ENCODE data around the gene EXOC3.
"Not testable (repeated sequence)": the region's sequence is repeated elsewhere in the genome, so short reads cannot be mapped to it uniquely, and the experiment has no call there.

The EXOC3 gene

GRCh38 chr5:442335-443238, at the start of gene EXOC3:
TSS of gene EXOC3 (plus strand) at chr5:443176. CDS start at chr5:446206, 3,030 bp downstream.
- DNase-seq, result peak; percentile 71

DNA sequence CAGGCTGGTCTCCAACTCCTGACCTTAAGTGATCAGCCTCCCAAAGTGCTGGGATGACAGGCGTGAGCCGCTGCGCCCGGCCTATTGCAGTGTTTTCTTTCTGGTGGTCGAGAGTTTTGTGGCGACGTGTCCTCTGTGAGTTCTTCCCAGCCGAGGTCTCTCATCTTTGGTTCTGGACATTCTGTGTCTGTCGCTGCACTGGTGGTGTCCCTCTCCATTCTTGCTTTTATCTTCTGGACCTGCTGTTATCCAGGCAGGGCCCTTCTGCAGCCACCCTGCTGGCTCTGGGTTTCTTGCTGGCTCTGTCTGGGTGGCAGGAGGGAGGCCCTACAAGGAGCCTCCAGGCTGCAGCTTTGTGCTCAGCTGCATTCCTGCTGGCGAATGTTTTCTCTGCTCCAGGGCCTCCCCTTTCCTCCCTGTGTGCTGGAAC, 49.1 kb upstream of the EXOC3 start:
- DNase-seq, result no peak

DNA sequence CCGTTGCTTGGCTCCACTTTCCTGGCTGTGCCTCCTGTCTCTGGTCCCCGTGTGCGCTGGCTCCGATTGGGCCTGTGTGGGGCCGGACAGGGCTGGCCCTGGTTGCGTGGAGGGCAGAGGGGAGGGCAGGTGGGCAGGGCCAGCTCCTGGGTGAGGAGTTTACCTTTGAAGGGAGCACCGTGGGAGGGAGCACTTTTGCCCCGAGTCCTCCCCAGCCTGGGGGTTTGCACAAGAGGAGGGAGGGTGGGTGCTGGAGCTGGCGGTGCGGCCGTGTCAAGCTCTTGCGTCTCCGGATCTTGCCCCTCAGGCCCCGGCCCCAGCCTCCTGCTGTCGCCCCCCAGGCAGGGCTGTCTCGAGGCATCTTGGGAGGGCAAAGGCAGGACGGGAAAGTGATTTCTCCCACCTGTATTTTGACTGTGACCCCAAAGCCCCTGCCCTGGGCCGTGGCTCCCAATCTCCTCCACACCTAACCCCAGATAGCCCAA, 48.3 kb upstream of the EXOC3 start:
- DNase-seq, result no peak

DNA sequence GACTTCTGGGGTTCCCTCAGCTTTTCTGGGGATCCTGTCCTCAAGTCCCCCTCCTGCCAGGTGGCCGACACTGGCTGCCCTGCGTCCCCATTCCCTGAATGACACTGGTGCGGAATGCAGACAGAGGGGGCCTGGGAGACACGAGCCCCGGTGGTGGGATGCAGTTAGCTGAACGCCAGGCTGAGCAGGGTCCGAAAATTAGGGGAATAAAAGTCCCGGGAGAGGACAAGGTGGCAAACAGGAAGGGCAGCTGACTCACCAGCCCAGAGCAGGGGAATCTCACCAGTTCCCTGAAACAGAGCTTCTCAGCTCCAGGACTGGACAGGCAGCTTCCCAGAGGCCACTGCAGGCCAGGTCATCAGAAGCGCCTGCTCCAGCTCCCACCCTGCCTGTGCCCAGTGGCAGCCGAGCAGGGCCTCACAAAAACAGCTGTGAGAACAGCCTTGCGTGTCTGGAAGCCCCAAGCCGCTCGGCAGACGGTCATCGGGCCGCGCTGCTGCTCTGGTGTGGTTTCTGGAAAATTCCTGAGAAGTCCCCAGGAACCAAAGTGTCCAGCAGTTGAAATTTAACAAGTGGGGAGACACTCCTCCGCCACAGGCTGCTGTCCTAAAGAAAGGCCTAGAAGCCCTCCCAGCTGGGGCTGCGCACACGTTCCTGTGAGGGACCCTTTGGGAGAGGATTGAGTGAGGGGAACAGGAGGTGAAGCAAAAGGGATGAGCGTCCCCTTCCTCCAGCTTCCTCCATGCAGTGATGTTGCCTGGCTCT, 47.6 kb upstream of the EXOC3 start:
- DNase-seq, result no peak

DNA sequence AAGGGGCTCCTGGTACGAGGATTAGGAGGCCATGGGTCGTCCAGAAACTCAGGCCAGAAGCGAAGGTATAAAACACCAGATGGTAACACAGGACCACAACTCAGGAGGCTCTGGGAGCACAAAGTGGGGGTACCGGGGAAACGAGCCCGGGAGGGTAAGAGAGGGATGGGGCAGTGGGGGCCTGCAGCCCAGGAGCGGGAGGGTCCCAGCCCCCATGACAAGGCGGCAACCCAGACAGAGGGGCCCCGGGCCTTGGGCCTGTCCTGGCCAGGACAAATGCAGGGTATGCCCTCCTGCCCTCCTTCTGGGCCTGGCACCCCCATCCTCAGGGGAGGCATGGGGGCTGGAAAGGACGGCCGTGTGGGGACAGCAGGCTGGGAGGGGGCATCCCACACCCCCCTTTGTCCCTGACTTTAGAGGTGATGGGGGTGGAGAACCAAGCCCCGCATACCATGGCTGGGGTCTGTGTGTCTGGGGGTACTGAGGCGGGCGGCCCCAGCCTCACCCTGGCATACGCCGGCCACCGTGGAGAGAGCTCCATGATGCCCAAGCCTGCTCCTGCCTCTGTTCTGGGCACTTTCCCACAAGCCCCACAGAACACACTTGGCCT, 47.0 kb upstream of the EXOC3 start:
- no peak for DNase-seq

- DNase-seq, result no peak
Observed at GRCh38 chr5:396531-396961, 46.4 kb upstream of the EXOC3 start.

DNA sequence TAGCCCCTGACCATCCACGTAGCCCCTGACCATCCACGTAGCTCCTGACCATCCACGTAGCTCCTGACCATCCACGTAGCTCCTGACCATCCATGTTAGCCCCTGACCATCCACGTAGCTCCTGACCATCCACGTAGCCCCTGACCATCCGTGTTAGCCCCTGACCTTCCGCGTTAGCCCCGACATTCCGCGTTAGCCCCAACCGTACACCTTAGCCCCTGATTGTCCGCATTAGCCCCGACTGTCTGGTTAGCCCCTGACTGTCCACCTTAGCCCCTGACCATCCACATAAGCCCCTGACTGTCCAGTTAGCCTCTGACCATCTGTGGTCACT, 44.9 kb upstream of the EXOC3 start:
- DNase-seq, result not testable (repeated sequence)

DNA sequence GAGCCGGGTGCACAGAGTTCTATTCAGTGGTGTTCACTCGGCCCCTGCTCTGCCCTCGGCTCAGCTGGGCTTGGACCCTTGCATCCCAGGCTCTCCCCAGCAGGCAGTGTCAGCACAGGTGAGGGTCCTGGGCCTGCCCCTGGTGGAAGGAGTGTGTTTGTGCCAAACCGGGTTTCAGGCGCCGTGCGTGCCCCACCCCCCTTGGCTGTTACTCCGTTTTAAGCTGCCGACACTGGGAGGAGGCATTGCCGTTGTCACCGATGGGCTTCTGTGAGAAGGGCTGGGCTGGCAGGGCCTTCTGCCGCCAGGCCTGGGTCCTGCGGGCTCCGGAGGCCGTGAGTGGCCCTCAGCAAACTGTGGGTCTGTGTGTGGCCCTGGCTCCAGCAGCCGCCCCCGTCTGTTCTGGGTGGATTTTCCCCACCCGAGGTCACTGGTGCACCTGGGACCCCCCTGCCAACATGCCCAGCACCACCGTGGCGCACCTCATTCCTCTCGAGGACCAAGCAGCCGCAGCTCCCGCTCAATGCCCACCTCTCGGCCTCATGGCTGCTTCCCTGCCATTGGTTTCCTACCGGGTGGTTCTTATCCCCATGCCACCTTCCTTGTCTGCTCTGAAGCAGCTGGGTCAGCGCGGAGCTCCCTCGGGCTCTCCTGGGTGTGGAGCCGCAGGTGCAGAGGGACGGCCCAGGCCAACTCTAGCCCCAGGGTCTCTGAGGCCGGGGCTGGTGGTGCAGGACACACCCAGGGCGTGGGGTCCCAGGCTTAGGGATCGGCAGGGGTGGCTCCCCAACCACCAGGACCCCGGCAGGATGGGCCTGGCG, 44.3 kb upstream of the EXOC3 start:
- no peak for DNase-seq

DNA sequence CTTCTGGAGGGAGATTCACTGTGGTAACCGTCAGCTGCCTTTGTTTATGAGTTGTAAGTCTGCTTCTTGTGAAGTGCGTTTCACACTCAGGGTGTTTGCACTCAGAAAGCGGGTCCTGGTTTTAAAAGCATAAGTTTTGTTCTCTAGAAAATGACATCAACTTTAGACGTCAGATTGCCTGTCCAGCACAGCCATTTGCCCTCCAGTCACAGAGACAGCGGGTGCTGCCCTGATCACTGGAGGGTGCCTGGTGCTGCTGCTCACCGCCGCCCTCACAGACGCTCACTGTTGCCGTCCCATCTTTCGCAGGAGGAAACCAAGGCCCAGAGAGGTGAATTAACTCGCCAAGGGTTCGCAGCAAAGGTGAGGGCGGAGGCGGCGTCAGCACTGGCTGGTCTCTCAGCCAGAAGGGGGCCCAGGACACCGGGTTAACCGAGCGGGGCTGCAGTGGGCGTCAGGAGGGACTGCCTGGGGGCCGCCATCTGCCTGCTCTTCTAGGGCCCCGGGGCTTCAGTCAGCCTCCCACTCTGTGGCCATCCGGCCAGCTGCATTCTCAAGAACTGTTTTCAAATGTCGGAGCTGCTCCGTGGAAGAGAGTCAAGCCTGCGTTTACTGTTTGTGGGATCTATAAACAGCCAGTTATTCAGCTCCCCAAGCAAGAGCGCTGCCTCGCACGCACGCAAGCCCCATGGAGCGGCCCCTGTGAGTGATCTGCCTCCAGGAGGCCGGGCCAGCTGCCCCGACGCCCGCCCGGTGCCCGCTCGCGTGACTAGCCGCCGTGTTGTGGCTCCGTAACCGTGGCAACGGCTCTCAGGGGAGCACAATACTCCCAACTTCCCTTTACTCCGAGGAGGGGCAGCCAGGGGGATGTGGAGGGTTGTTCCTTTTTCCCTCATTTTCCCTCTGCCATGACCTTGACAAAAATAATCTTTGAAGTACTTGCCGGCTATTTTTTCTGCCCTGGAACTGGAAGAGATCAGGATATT, 43.4 kb upstream of the EXOC3 start:
- no peak for DNase-seq

DNA sequence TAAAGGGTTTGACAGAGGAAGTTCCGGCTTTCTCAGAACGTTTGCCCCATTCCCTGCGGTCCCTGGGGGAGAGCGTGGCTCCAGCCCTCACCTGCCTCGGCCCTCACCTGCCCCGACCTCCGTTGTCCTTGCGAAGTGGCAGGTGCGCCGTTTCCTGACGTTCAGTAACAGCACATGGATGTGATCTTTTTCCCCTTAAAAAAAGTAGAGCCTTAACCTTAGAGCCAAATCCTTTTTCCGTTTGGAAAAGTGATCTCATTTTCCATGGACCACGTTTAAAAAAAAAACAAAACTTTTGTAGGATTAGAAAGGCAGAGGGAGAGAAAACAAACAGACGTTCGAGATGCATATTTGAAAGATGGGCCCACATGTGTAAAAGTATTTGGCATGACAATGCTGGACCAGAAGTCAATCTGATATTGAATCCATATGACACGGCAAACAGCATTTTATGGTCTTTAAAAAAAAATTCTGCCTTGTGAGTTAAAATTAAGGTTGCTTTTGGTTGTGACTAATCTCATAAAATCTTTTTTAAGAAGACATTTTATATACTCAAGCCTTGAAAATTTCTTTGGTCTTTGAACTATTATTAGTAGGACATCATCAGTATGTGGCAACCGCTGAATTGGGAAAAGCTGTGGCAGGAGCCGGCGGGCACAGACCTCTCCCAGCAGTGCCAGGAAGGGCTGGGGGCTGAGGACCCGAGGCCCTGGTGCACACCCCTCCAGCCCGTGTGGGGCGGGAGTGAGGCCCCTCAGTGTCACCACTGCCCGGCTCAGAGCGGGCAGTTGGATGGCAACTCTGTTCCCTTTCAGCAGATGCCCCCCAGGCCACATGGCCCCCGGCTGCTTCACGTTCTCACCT, 42.5 kb upstream of the EXOC3 start:
- DNase-seq, result no peak

GRCh38 chr5:401146-402034, 41.6 kb upstream of the EXOC3 start:
- no peak for DNase-seq

- not testable (repeated sequence) for DNase-seq
Observed at GRCh38 chr5:402219-402614, 40.8 kb upstream of the EXOC3 start.

- no peak for DNase-seq
Observed at GRCh38 chr5:402615-403359, 40.2 kb upstream of the EXOC3 start.

DNA sequence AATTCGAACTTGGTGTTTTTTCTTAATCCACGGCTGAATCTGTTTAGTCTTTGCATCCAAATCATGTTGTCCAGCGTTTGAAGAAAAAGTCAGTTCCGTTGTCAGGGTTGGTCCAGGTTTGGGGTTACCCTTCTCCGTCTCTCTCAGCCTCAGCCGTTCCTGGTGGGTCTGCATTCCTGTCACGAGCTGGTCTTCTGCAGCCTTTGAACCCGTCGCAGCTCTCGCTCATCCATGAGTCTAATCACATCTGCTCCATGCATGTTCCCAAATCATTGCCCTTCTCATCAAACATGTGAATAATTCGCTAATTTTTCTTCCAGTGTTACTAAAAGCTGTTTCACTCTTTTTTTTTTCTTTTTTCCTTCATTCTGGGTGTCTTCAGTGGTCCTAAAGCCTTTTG, 39.0 kb upstream of the EXOC3 start:
- DNase-seq, result no peak

DNA sequence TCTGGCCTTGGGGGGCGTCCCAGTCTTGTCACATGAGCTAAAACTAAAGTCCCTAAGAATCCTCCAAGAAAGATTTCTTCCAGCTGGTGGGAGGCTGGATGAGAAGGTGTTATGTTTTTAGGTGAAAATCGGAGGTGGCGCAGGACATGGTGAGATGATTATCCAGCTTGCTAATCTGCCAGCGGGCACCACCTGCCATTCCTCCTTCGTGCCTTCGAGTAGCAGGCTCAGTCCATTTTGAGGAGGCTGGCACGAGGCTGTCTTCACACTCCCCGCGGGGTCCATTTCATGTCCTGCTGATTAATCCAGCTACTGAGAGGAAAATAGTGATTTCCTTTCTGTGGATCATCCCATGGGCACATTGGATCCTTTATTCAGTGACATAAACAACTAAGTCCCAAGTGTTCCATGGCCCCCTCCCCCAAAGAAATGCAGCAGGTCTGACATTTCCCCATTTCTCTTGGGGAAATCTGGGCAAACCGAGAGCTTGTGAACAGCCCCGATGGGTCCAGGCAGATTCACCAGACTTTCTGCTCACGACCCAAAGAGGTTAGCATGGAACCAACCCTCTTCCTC, 38.2 kb upstream of the EXOC3 start:
- no peak for DNase-seq

DNA sequence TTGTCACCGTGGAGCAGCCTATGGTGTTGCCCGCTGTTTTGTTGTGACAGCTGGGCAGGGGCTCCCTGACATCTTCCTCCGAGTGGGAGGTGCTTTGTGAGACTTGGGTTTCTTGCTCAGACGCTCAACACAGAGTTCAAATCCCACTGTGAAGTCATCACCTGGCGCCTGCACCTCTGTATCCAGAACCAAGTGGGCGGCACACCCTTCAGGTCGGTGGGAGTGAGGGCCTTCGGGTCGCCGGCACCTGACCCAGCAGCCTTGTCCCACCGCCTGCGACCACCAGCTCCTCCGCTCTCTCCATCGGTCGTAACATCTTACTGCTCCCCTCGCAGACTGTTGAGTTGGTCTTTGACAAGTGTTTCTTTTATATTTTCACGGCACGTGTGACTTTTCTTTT, 37.6 kb upstream of the EXOC3 start:
- no peak for DNase-seq

DNA sequence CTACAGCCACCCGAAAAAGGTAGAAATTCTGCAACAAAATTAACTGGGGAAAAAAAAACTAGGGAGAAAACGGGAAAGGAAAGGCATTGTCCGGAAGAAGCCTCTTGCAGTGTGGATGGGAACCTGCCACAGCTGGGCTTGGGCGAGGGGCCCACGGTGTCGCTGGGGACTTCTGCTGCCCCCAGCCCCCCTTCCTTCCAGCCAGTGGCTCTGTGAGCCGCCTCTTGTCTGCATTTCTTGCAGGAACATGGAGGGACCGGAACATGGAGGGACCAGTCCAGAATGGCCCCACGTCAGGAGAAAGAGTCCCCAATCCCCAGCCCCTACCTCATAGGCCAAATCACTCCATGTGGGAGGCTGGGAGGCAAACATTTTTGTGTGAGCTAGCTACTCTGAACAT, 36.9 kb upstream of the EXOC3 start:
- no peak for DNase-seq

DNA sequence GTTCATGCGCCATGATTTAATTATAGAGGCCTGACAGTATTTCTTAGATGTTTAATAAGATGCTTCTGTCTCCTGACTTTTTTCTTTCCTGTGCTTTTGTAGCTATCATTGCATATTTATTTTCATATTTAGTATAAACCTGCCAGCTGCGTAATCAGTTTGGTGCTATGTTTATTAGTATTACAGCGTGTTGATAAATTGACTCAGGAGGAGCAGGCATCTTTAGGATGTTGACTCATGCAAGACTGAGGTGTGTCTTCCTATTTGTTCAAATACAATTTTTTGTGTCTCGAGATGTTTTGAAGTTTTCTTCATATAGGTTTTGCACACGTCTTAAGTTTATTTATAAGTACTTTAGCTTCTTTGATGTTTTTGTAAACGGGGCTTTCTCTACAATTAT, 35.9 kb upstream of the EXOC3 start:
- DNase-seq, result no peak

Measured in activated effector memory CD4-positive, alpha-beta T cell treated with Interleukin-2 at 50 U/mL for 16 hours (primary cell).